HG03521 (cell line): ENCODE measurements around the gene MYBBP1A.

Experiments
- ATAC-seq: cut with Tn5 transposase; IDR thresholded peaks from one replicate; pipeline ENCODE4 v1.9.1; 2021; ENCODE audit warnings: mild to moderate bottlenecking, moderate library complexity; ENCODE audit not compliant: unreplicated experiment

MYBBP1A gene

GRCh38 chr17:4523946-4524345 lies 31.2 kb downstream of the MYBBP1A start:
- no peak for ATAC-seq

GRCh38 chr17:4522661-4523060 lies 32.5 kb downstream of the MYBBP1A start:
- no peak for ATAC-seq

GRCh38 chr17:4520894-4521600 lies 34.1 kb downstream of the MYBBP1A start:
- ATAC-seq = no peak

- ATAC-seq = no peak
Observed at GRCh38 chr17:4520060-4520893, 34.9 kb downstream of the MYBBP1A start.

GRCh38 chr17:4519361-4519788 lies 35.8 kb downstream of the MYBBP1A start:
- no peak for ATAC-seq

- ATAC-seq = no peak
Observed at GRCh38 chr17:4518901-4519300, 36.3 kb downstream of the MYBBP1A start.

GRCh38 chr17:4516735-4517134 lies 38.4 kb downstream of the MYBBP1A start:
- no peak for ATAC-seq

- ATAC-seq = no peak
Observed at GRCh38 chr17:4515501-4515900, 39.7 kb downstream of the MYBBP1A start.

- no peak for ATAC-seq
Observed at GRCh38 chr17:4514779-4515178, 40.4 kb downstream of the MYBBP1A start.

- no peak for ATAC-seq
Observed at GRCh38 chr17:4514206-4514605, 41.0 kb downstream of the MYBBP1A start.

GRCh38 chr17:4513113-4514032 lies 41.8 kb downstream of the MYBBP1A start:
- no peak for ATAC-seq

- ATAC-seq = no peak
Observed at GRCh38 chr17:4512156-4513112, 42.8 kb downstream of the MYBBP1A start.

GRCh38 chr17:4511199-4511932 lies 43.8 kb downstream of the MYBBP1A start:
- no peak for ATAC-seq

- ATAC-seq = no peak
Observed at GRCh38 chr17:4510618-4510941, 44.6 kb downstream of the MYBBP1A start.

- no peak for ATAC-seq
Observed at GRCh38 chr17:4509923-4510617, 45.1 kb downstream of the MYBBP1A start.

GRCh38 chr17:4509401-4509800 lies 45.8 kb downstream of the MYBBP1A start:
- ATAC-seq = no peak

GRCh38 chr17:4508207-4508606 lies 47.0 kb downstream of the MYBBP1A start:
- no peak for ATAC-seq

GRCh38 chr17:4507361-4508111 lies 47.6 kb downstream of the MYBBP1A start:
- ATAC-seq = no peak
